OCI-LY3 (cell line): ENCODE data around the gene ZNF697.

Source experiments
- H2AFZ ChIP-seq: fragments of 200-600, 300-600 bp; shearing (Covaris generic); 2 replicates; pipeline ENCODE4 v1.6.0; 2014; ENCODE audit warnings: antibody characterized with exemption, low read depth, low read length
- H3K27ac ChIP-seq: fragments of 200-600, 300-600 bp; sonication (generic); 2 replicates; pipeline ENCODE4 v1.5.1; 2014; ENCODE audit warnings: mild to moderate bottlenecking, low read length, moderate library complexity, mixed read lengths
- H3K27me3 ChIP-seq: fragments of 200-600, 300-600 bp; sonication (generic); 2 replicates; pipeline ENCODE4 v1.6.1; 2014; ENCODE audit warnings: low read depth, low read length, mixed read lengths
- H3K36me3 ChIP-seq: fragments of 200-600, 300-600 bp; sonication (generic); replicated peaks from 2 replicates; pipeline ENCODE3; 2014; ENCODE audit warnings: low read depth, low read length, mixed read lengths
- H3K4me1 ChIP-seq: fragments of 300-600, 200-600 bp; sonication (generic); 2 replicates; pipeline ENCODE4 v1.6.1; 2014; ENCODE audit warnings: low read length, mixed read lengths
- H3K4me2 ChIP-seq: fragments of 200-600, 300-600 bp; sonication (generic); 2 replicates; pipeline ENCODE4 v1.6.1; 2014; ENCODE audit warnings: low read length, mixed read lengths
- H3K4me3 ChIP-seq: fragments of 300-600, 200-600 bp; sonication (generic); 2 replicates; pipeline ENCODE4 v1.5.1; 2014; ENCODE audit warnings: antibody characterized with exemption, mild to moderate bottlenecking, low read length, moderate library complexity
- H3K79me2 ChIP-seq: fragments of 300-600, 200-600 bp; shearing (Covaris generic); 2 replicates; pipeline ENCODE4 v1.6.1; 2014; ENCODE audit warnings: mild to moderate bottlenecking, low read length, mixed read lengths
- H3K9ac ChIP-seq: fragments of 300-600, 200-600 bp; shearing (Covaris generic); 2 replicates; pipeline ENCODE4 v1.6.0; 2014; ENCODE audit warnings: mild to moderate bottlenecking, low read length, moderate library complexity
- H3K9me3 ChIP-seq: fragments of 200-600, 300-600 bp; shearing (Covaris generic); 2 replicates; pipeline ENCODE4 v1.6.1; 2014; ENCODE audit warnings: low read length, mixed read lengths; ENCODE audit not compliant: insufficient read depth
- H4K20me1 ChIP-seq: fragments of 200-600, 300-600 bp; sonication (generic); 2 replicates; pipeline ENCODE4 v1.6.1; 2016; ENCODE audit warnings: low read length, mixed read lengths; ENCODE audit not compliant: insufficient read depth
- CTCF ChIP-seq: fragments of 200-600, 300-600 bp; sonication (generic); IDR thresholded peaks from 2 replicates; pipeline ENCODE4 v1.5.1; 2014; ENCODE audit warnings: antibody characterized with exemption, low read length, low read depth
- EZH2phosphoT487 ChIP-seq: fragments of 200-600 bp; shearing (Covaris generic); IDR thresholded peaks from 2 replicates; pipeline ENCODE4 v1.6.1; 2018; ENCODE audit warnings: antibody characterized with exemption, mixed run types, low read depth

ZNF697 gene

GRCh38 chr1:119602169-119602568 lies 45.9 kb downstream of the ZNF697 start:
- no peak overlapping the region for H2AFZ ChIP-seq
- no peak overlapping the region for H3K4me3 ChIP-seq
- no peak overlapping the region for H3K9ac ChIP-seq
- no peak overlapping the region for H3K27ac ChIP-seq
- H3K27me3 ChIP-seq = 0 out of 2 replicates have a peak, but pooled peaks cover 2% of the 10 kb centered on the region
- no peak overlapping the region for H3K4me2 ChIP-seq
- H4K20me1 ChIP-seq = no peaks in the 10 kb centered on the region
- no peaks in the 10 kb centered on the region for H3K9me3 ChIP-seq
- H3K79me2 ChIP-seq = no peaks in the 10 kb centered on the region
- TF ChIP-seq CTCF = no peak
- no peak for TF ChIP-seq EZH2phosphoT487
- H3K36me3 ChIP-seq = no peaks in the 10 kb centered on the region
- peaks cover 11% of the 10 kb centered on the region for H3K4me1 ChIP-seq

- Histone ChIP-seq H3K27me3 (0 out of 2 replicates have a peak, but pooled peaks cover 2% of the 10 kb centered on the region), H4K20me1 (no peaks in the 10 kb centered on the region), H3K4me1 (0 out of 2 replicates have a peak, but pooled peaks cover 3% of the 10 kb centered on the region), H2AFZ (no peak overlapping the region), H3K79me2 (no peaks in the 10 kb centered on the region), H3K4me3 (no peak overlapping the region), H3K27ac (no peak overlapping the region), H3K36me3 (no peaks in the 10 kb centered on the region), H3K4me2 (no peak overlapping the region), H3K9ac (no peak overlapping the region), H3K9me3 (no peaks in the 10 kb centered on the region)
- TF ChIP-seq EZH2phosphoT487 (no peak), CTCF (no peak)
Observed at GRCh38 chr1:119600976-119601375, 47.1 kb downstream of the ZNF697 start.

GRCh38 chr1:119600561-119600960 lies 47.5 kb downstream of the ZNF697 start:
- Histone ChIP-seq H3K27ac (no peak overlapping the region), H3K27me3 (0 out of 2 replicates have a peak, but pooled peaks cover 2% of the 10 kb centered on the region), H3K4me1 (0 out of 2 replicates have a peak, but pooled peaks cover 3% of the 10 kb centered on the region), H3K9me3 (no peaks in the 10 kb centered on the region), H4K20me1 (no peaks in the 10 kb centered on the region), H2AFZ (no peak overlapping the region), H3K36me3 (no peaks in the 10 kb centered on the region), H3K4me2 (no peak overlapping the region), H3K4me3 (no peak overlapping the region), H3K79me2 (no peaks in the 10 kb centered on the region), H3K9ac (no peak overlapping the region)
- TF ChIP-seq CTCF = no peak

GRCh38 chr1:119595606-119596005 lies 52.5 kb downstream of the ZNF697 start:
- Histone ChIP-seq H3K27me3 (0 out of 2 replicates have a peak, but pooled peaks cover 4% of the 10 kb centered on the region), H3K36me3 (no peaks in the 10 kb centered on the region), H3K4me3 (no peak overlapping the region), H3K9ac (no peak overlapping the region), H2AFZ (no peak overlapping the region), H3K9me3 (no peaks in the 10 kb centered on the region), H3K4me1 (no peaks in the 10 kb centered on the region), H3K79me2 (no peaks in the 10 kb centered on the region), H4K20me1 (no peaks in the 10 kb centered on the region), H3K27ac (no peak overlapping the region), H3K4me2 (no peak overlapping the region)
- TF ChIP-seq CTCF (no peak), EZH2phosphoT487 (no peak)
